ENCODE measurements around the gene NMT1.

- TF ChIP-seq, protein P1, sequence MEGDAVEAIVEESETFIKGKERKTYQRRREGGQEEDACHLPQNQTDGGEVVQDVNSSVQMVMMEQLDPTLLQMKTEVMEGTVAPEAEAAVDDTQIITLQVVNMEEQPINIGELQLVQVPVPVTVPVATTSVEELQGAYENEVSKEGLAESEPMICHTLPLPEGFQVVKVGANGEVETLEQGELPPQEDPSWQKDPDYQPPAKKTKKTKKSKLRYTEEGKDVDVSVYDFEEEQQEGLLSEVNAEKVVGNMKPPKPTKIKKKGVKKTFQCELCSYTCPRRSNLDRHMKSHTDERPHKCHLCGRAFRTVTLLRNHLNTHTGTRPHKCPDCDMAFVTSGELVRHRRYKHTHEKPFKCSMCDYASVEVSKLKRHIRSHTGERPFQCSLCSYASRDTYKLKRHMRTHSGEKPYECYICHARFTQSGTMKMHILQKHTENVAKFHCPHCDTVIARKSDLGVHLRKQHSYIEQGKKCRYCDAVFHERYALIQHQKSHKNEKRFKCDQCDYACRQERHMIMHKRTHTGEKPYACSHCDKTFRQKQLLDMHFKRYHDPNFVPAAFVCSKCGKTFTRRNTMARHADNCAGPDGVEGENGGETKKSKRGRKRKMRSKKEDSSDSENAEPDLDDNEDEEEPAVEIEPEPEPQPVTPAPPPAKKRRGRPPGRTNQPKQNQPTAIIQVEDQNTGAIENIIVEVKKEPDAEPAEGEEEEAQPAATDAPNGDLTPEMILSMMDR (IDR thresholded peaks at IDR 0.05): no peak
- TF ChIP-seq POLR2A (IDR thresholded peaks at IDR 0.05) (no peak), EP300 (IDR thresholded peaks at IDR 0.05) (no peak)
Observed at GRCh38 chr17:45073414-45074070, 12.4 kb downstream of the NMT1 start.
